GM12878 (cell line): ENCODE measurements around the gene SETBP1. TPM values are rescaled to one million over a fixed set of nuclear protein-coding genes. Genes with fewer than 3 reads are reported as not detected.
A peak's percentile ranks its signal among the peaks of the same experiment; 100 is the strongest.

Experiments used
- ATAC-seq: fragments of 200-7000 bp; cut with Tn5 transposase; 3 replicates; pipeline ENCODE4 v1.9.1; 2020; ENCODE audit warnings: mild to moderate bottlenecking, moderate library complexity
- BruUV-seq: library from RNA; stranded (reverse); fragments of 400-500 nt; replicated peaks from 2 replicates; lab custom pipeline; 2021; lab: Mats Ljungman, UMichigan
- CTCF ChIA-PET: fragments of 300-600 bp; sonication (Branson Sonifier 250); formaldehyde crosslinking; extraction: SDS; loops from one replicate; lab custom pipeline; 2021; ENCODE audit warnings: inconsistent platforms; lab: Yijun Ruan, JAX
- POLR2A ChIA-PET: fragments of 350-600 bp; formaldehyde crosslinking; extraction: SDS; loops from one replicate; lab custom pipeline; 2021; ENCODE audit warnings: inconsistent platforms; lab: Charles Lee
- RAD21 ChIA-PET: fragments of 300-600 bp; sonication (Branson Sonifier 250); formaldehyde crosslinking; loops from one replicate; lab custom pipeline; 2023; ENCODE audit warnings: antibody characterized with exemption; ENCODE audit not compliant: unreplicated experiment; lab: Charles Lee
- SMC1A ChIA-PET: fragments of 300-600 bp; sonication (Branson Sonifier 250); formaldehyde crosslinking; loops from one replicate; lab custom pipeline; 2023; ENCODE audit not compliant: unreplicated experiment, uncharacterized antibody; lab: Charles Lee
- DNase-seq: peaks from one replicate; pipeline ENCODE4 v3.0.0-alpha.2; 2011; ENCODE audit warnings: low read depth, low spot score
- FAIRE-seq: peaks from 3 replicates; lab custom pipeline; 2011; peaks lifted over from hg19 to GRCh38; lab: Jason Lieb, UNC
- H2AFZ ChIP-seq: 2 replicates; pipeline ENCODE4 v1.6.0; 2011; ENCODE audit warnings: low read depth, low read length, control low read depth; ENCODE audit not compliant: control insufficient read depth
- H3K27ac ChIP-seq: 2 replicates; pipeline ENCODE4 v1.5.1; 2011; ENCODE audit warnings: control low read depth; ENCODE audit not compliant: control insufficient read depth, insufficient read depth
- H3K27me3 ChIP-seq, 2 experiments: replicated peaks in 1 of 2; 2 replicates each; pipeline versions ENCODE4 v1.6.0 to v1.6.1; 2011; ENCODE audit warnings: low read length in 1 of 2; ENCODE audit not compliant: control insufficient read depth in 2 of 2, insufficient read depth in 2 of 2
- H3K36me3 ChIP-seq, 2 experiments: 2 replicates each; pipeline ENCODE4 v1.5.1; 2011; ENCODE audit warnings: low read length in 1 of 2; ENCODE audit not compliant: control insufficient read depth in 2 of 2, insufficient read depth in 2 of 2
- H3K4me1 ChIP-seq: 2 replicates; pipeline ENCODE4 v1.6.1; 2011; ENCODE audit warnings: mild to moderate bottlenecking, low read length, moderate library complexity, mixed read lengths; ENCODE audit not compliant: control insufficient read depth, insufficient read depth
- H3K4me2 ChIP-seq: 2 replicates; pipeline ENCODE4 v1.6.0; 2011; ENCODE audit warnings: control low read depth; ENCODE audit not compliant: control insufficient read depth, insufficient read depth
- H3K4me3 ChIP-seq: fragments of 200-600 bp; sonication (generic); 2 replicates; pipeline ENCODE4 v1.5.1; 2016
- H3K79me2 ChIP-seq: 2 replicates; pipeline ENCODE4 v1.6.0; 2011; ENCODE audit warnings: low read length; ENCODE audit not compliant: control insufficient read depth, insufficient read depth
- H3K9ac ChIP-seq: 2 replicates; pipeline ENCODE4 v1.8.0; 2011; ENCODE audit warnings: low read length, control low read depth, mixed read lengths; ENCODE audit not compliant: control insufficient read depth, insufficient read depth
- H3K9me3 ChIP-seq: replicated peaks from 3 replicates; pipeline ENCODE4 v1.5.1; 2011; ENCODE audit warnings: mild to moderate bottlenecking, low read length; ENCODE audit not compliant: control insufficient read depth, insufficient read depth
- H4K20me1 ChIP-seq: 2 replicates; pipeline ENCODE4 v1.6.0; 2011; ENCODE audit not compliant: control insufficient read depth, insufficient read depth
- CBFB ChIP-seq: IDR thresholded peaks from 2 replicates; pipeline ENCODE4 v1.6.1; 2016; ENCODE audit warnings: antibody characterized with exemption, low read depth
- FOXK2 ChIP-seq: fragments of 450-650 bp; IDR thresholded peaks from 2 replicates; pipeline ENCODE4 v1.6.1; 2017; ENCODE audit warnings: mild to moderate bottlenecking, moderate library complexity
- GATAD2B ChIP-seq: fragments of 450-650 bp; conservative IDR thresholded peaks from 2 replicates; pipeline ENCODE4 v1.6.1; 2017; ENCODE audit warnings: low read depth, mild to moderate bottlenecking, moderate library complexity
- IRF5 ChIP-seq: fragments of 450-650 bp; IDR thresholded peaks from 2 replicates; pipeline ENCODE4 v1.6.1; 2017; ENCODE audit warnings: borderline replicate concordance
- LARP7 ChIP-seq: fragments of 450-650 bp; IDR thresholded peaks from 2 replicates; pipeline ENCODE4 v1.6.1; 2017; ENCODE audit warnings: mild to moderate bottlenecking
- MYC ChIP-seq: IDR thresholded peaks from 2 replicates; pipeline ENCODE4 v1.6.1; 2011; ENCODE audit warnings: mild to moderate bottlenecking, low read length, moderate library complexity, inconsistent platforms; ENCODE audit not compliant: insufficient read depth, insufficient replicate concordance, insufficient read length, severe bottlenecking
- NR2C2 ChIP-seq: IDR thresholded peaks from 2 replicates; pipeline ENCODE4 v1.6.1; 2011; ENCODE audit warnings: borderline replicate concordance, low read depth; ENCODE audit not compliant: control insufficient read depth, insufficient read length
- PAX5 ChIP-seq: IDR thresholded peaks from 2 replicates; pipeline ENCODE4 v1.6.1; 2011; ENCODE audit warnings: low read depth, low read length, borderline replicate concordance
- PML ChIP-seq: IDR thresholded peaks from 2 replicates; pipeline ENCODE4 v1.6.1; 2012; ENCODE audit warnings: low read length, inconsistent platforms
- RBBP5 ChIP-seq: fragments of 200-600 bp; sonication (generic); conservative IDR thresholded peaks from 2 replicates; pipeline ENCODE4 v1.6.1; 2016
- RFX5 ChIP-seq: IDR thresholded peaks from 2 replicates; pipeline ENCODE4 v1.6.1; 2011; ENCODE audit warnings: low read depth, low read length, improper control_type of control experiment
- SMAD5 ChIP-seq: IDR thresholded peaks from 2 replicates; pipeline ENCODE4 v1.6.1; 2016; ENCODE audit warnings: antibody characterized with exemption, low read depth
- SMARCA5 ChIP-seq: fragments of 450-650 bp; IDR thresholded peaks from 2 replicates; pipeline ENCODE4 v1.6.1; 2017; ENCODE audit warnings: mild to moderate bottlenecking
- SMC3 ChIP-seq: IDR thresholded peaks from 2 replicates; pipeline ENCODE4 v1.6.1; 2011; ENCODE audit warnings: low read length, improper control_type of control experiment, borderline replicate concordance
- ZBTB11 ChIP-seq: fragments of 450-650 bp; formaldehyde crosslinking; IDR thresholded peaks from 2 replicates; pipeline ENCODE4 v1.5.0; 2022; ENCODE audit warnings: mild to moderate bottlenecking, missing genetic modification characterization
- ZNF217 ChIP-seq: fragments of 450-650 bp; IDR thresholded peaks from 2 replicates; pipeline ENCODE4 v1.6.1; 2017; ENCODE audit warnings: antibody characterized with exemption, mild to moderate bottlenecking
- in situ Hi-C: fragments of 300-500 bp; cut with MboI; formaldehyde crosslinking; loops from 9 replicates; pipeline ENCODE4 v1.14.3; 2018; ENCODE audit warnings: mixed read lengths
- intact Hi-C: fragments of 100-400 bp; cut with micrococcal nuclease; formaldehyde crosslinking; loops from one replicate; pipeline ENCODE4 v1.14.2; 2022; ENCODE audit not compliant: unreplicated experiment
- polyA plus RNA-seq, 11 experiments: library from polyadenylated mRNA; depleted of rRNA in 4 of 11; unstranded in 6 of 11; stranded (reverse) in 5 of 11; fragments of >200 nt; fragmentation: Nextera tagmentation in 4 of 11; fragmentation: Illumina TruSeq in 1 of 11; extraction: Ambion mirVana in 4 of 11; extraction: Trizol in 1 of 11; gene quantifications; 1 replicate in 1 of 11; 2 replicates in 10 of 11; pipeline versions ENCODE4 v1.2.1 to v1.2.3, GENCODE V29; 2011 to 2016; ENCODE audit warnings: inconsistent platforms in 2 of 11, missing spikeins in 2 of 11, low read depth in 1 of 11
- total RNA-seq, 4 experiments: library from RNA; depleted of rRNA in 3 of 4; stranded (reverse); fragments of >200 nt in 3 of 4; fragmentation: Illumina TruSeq in 1 of 4; extraction: Trizol in 1 of 4; gene quantifications; 2 replicates each; pipeline versions ENCODE4 v1.2.1 to v1.2.3, GENCODE V29; 2013 to 2021

Gene SETBP1
- total and polyA plus RNA-seq, 10 of the 15 experiments (the other 5 are each of a cell fraction or from before 2014, with no cell fraction given) = 0.99 to 29.7 (median 8.3) TPM

- H3K4me3 ChIP-seq = no peak overlapping the region
- H3K4me2 ChIP-seq = no peak overlapping the region
- H3K79me2 ChIP-seq = no peaks in the 10 kb centered on the region
- DNase-seq = no peak
- no peak overlapping the region for H3K9ac ChIP-seq
- no peaks in the 10 kb centered on the region for H3K36me3 ChIP-seq
- ChIA-PET CTCF (interaction anchor here (0.9 to 3.9 kb wide), 6 partner anchors 11 to 126 kb away, joined by 3 to 13 read pairs (median 4); no protein-coding TSS in a partner anchor), SMC1A (interaction anchor here (0.9 to 4.1 kb wide), 9 partner anchors 11 to 40 kb away, joined by 3 to 28 read pairs (median 4); no protein-coding TSS in a partner anchor), POLR2A (interaction anchor here (2.1 kb wide), 1 partner anchor 8 kb away, joined by 5 read pairs; no protein-coding TSS in a partner anchor), RAD21 (interaction anchor here (0.7 to 2.6 kb wide), 4 partner anchors 11 to 93 kb away, joined by 3 to 16 read pairs (median 4); no protein-coding TSS in a partner anchor)
- peak; percentile 44 for ATAC-seq
- in situ Hi-C loops = no loop called here
- no peak for FAIRE-seq
- H4K20me1 ChIP-seq = no peaks in the 10 kb centered on the region
- TF ChIP-seq PML = no peak
- no peak for TF ChIP-seq IRF5
- TF ChIP-seq SMARCA5 = no peak
- no peak for TF ChIP-seq CBFB
- TF ChIP-seq ZNF217 = no peak
- no peak for TF ChIP-seq PAX5
- no peak for TF ChIP-seq LARP7
- TF ChIP-seq FOXK2 = no peak
- no peak for TF ChIP-seq RFX5
- TF ChIP-seq SMC3 = no peak
- TF ChIP-seq RBBP5 = no peak
- no peak for TF ChIP-seq MYC
- TF ChIP-seq NR2C2 = no peak
- TF ChIP-seq ZBTB11 (CRISPR knock-in tag) = no peak
- TF ChIP-seq SMAD5 = no peak
- TF ChIP-seq GATAD2B = no peak
- no peaks in the 10 kb centered on the region for H3K9me3 ChIP-seq
- H3K4me1 ChIP-seq = peaks cover 7% of the 10 kb centered on the region; the same call in 1 of the 2 replicates
- H3K27ac ChIP-seq = no peak overlapping the region
- H2AFZ ChIP-seq = no peak overlapping the region
- H3K27me3 ChIP-seq = no peaks in the 10 kb centered on the region
- BruUV-seq = no TSS peak
- intact Hi-C loops = no loop called here
Observed at GRCh38 chr18:44852818-44853217, 172.1 kb downstream of the SETBP1 start.
